WERI-Rb-1 (cell line): ENCODE results near the gene DCDC2C.

ENCODE experiments used
- DNase-seq: peaks from one replicate; pipeline ENCODE4 v3.0.0-alpha.2; 2020
- H3K27ac ChIP-seq: fragments of 250-450 bp; sonication (Bioruptor Pico); 2 replicates; pipeline ENCODE4 v1.5.1; 2020; ENCODE audit warnings: mild to moderate bottlenecking, moderate library complexity
- H3K27me3 ChIP-seq: fragments of 250-450 bp; sonication (Bioruptor Pico); 2 replicates; pipeline ENCODE4 v1.5.1; 2021; ENCODE audit warnings: mild to moderate bottlenecking, low read depth, moderate library complexity; ENCODE audit not compliant: insufficient read depth, severe bottlenecking
- H3K36me3 ChIP-seq: fragments of 250-450 bp; sonication (Bioruptor Pico); 2 replicates; pipeline ENCODE4 v1.5.1; 2020; ENCODE audit warnings: mild to moderate bottlenecking, moderate library complexity
- H3K4me3 ChIP-seq: 2 replicates; pipeline ENCODE4 v1.5.1; 2011; ENCODE audit warnings: low read depth, mild to moderate bottlenecking, control low read depth, low read length
- H3K9me3 ChIP-seq: fragments of 250-450 bp; sonication (Bioruptor Pico); 2 replicates; pipeline ENCODE4 v1.5.1; 2021; ENCODE audit warnings: mild to moderate bottlenecking, moderate library complexity; ENCODE audit not compliant: severe bottlenecking
- TF ChIP-seq, protein P1 (sequence below): IDR thresholded peaks from 2 replicates; pipeline ENCODE4 v1.5.1; 2011; ENCODE audit warnings: low read depth, mild to moderate bottlenecking, control low read depth, inconsistent platforms, low read length

The DCDC2C gene

DNA sequence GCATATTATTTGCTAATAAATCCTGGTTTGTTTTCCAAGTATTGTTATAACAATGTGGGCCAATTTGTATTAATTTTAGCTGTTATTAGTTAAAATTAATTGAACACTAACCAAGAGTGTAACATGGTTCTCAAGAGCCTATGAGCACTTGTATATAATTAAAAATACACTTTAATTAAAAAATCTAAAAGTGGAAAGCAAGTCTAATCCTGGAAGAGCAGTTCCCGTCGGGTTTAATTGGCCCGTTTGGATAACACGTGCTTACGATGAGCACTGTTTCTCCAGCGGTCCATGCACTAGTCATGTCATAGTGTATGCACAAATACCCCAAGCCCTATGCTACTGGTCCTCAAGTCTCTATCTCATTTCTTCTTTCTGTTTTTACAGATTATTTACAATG, 49.0 kb downstream of the DCDC2C start:
- Histone ChIP-seq H3K27me3 (no peaks in the 10 kb centered on the region), H3K36me3 (no peaks in the 10 kb centered on the region), H3K9me3 (no peaks in the 10 kb centered on the region), H3K4me3 (no peak overlapping the region), H3K27ac (no peak overlapping the region)
- DNase-seq: no peak
- TF ChIP-seq, protein P1, sequence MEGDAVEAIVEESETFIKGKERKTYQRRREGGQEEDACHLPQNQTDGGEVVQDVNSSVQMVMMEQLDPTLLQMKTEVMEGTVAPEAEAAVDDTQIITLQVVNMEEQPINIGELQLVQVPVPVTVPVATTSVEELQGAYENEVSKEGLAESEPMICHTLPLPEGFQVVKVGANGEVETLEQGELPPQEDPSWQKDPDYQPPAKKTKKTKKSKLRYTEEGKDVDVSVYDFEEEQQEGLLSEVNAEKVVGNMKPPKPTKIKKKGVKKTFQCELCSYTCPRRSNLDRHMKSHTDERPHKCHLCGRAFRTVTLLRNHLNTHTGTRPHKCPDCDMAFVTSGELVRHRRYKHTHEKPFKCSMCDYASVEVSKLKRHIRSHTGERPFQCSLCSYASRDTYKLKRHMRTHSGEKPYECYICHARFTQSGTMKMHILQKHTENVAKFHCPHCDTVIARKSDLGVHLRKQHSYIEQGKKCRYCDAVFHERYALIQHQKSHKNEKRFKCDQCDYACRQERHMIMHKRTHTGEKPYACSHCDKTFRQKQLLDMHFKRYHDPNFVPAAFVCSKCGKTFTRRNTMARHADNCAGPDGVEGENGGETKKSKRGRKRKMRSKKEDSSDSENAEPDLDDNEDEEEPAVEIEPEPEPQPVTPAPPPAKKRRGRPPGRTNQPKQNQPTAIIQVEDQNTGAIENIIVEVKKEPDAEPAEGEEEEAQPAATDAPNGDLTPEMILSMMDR: no peak

DNA sequence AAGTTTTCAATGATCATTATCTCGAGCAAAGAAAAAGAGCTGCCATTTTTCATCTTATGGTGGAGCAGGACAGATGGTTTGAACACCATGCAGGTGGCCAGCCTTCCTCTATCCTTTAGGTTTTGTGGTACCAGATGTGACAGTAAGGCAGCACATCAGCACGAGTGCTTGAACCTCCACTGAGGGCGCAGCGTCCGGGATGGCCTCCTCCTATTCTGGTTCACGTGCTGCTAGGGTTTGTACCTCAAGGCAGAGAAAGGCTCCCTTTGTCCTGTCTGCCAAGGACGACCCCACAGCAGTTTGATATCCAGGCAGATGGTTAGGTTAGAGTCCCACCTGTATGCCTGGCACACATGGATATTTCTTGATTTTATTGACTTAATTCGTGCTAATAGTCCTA, 50.2 kb downstream of the DCDC2C start:
- Histone ChIP-seq H3K27ac (no peak overlapping the region), H3K27me3 (no peaks in the 10 kb centered on the region), H3K4me3 (no peak overlapping the region), H3K36me3 (no peaks in the 10 kb centered on the region), H3K9me3 (no peaks in the 10 kb centered on the region)
- TF ChIP-seq, protein P1: no peak
- DNase-seq: no peak

DNA sequence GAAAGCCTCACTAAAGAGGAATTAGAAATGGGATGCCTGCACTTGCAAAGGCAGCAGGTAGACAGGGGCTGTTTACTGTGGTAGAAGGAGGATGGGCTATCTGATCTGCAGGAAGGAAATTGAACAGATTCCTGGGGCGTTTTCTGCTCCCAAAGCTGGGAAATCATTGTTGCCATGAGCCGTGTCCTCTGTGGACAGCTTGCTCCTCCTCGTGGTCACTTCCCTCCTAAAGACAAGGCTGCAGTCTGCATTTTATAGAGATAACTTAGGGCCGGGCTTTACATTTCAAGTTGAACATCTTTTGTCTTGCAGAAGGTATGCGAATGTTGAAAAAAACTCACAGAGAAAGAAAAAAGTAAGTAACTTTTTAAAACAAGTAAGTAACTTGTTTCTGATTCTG, 50.9 kb downstream of the DCDC2C start:
- TF ChIP-seq, protein P1: no peak
- H3K36me3 ChIP-seq: no peaks in the 10 kb centered on the region
- no peaks in the 10 kb centered on the region for H3K27me3 ChIP-seq
- no peak overlapping the region for H3K4me3 ChIP-seq
- H3K9me3 ChIP-seq: no peaks in the 10 kb centered on the region
- H3K27ac ChIP-seq: no peak overlapping the region
- DNase-seq: no peak

DNA sequence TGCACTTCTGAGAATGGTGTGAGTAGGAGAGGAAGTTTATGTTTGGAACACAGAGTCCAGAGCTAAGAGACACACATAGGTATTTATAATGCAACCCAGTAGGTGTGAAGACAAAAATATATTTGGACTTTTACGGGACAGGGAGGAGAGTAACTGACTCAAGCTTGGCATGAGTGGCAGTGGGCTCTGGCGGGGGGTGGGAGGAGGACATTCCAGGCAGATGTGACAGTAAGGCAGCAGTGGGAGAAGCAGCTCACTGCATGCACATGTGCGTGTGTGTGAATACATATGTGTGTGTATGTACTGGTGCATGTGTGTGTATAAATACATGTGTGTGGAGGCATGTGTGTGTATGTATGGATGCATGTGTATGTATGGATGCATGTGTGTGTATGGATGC, 51.4 kb downstream of the DCDC2C start:
- Histone ChIP-seq H3K36me3 (no peaks in the 10 kb centered on the region), H3K27me3 (no peaks in the 10 kb centered on the region), H3K27ac (no peak overlapping the region), H3K4me3 (no peak overlapping the region), H3K9me3 (no peaks in the 10 kb centered on the region)
- no peak for DNase-seq
- TF ChIP-seq, protein P1: no peak

DNA sequence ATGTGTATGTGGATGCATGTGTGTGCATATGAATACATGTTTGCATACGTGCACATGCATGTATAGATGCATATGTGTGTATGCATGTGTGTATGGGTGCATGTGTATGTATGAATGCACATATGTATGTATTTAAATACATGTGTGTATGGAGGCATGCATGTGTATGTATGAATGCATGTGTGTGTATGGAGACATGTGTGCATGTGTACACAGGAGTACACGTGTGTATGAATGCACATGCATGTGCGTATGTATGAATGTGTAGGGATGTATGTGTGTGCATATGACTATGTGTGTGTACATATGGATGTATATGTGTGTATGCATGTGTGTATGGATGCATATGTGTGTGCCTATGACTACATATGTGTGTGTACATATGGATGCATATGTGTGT, 51.9 kb downstream of the DCDC2C start:
- no peaks in the 10 kb centered on the region for H3K27me3 ChIP-seq
- TF ChIP-seq, protein P1: no peak

DNA sequence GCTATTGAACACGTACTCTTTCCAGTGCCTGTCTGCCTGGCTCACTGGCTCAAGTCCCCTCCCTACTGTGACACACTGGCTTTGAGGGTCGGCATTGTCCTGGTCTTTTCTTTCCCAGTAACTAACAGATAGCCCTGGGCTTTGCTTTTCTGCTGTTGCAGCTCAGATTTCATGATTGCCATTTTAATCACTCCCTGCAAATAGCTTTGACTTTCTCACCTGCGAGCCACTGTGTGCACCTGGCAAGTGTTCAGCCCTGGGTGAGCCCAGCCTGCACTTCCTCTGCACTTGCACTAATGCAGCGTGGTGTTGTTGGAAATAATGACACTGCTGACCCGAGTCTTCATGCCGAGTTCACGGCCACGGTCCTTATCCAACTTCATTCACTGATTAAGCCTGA, 52.9 kb downstream of the DCDC2C start:
- no peak overlapping the region for H3K4me3 ChIP-seq
- TF ChIP-seq, protein P1: no peak
- H3K27ac ChIP-seq: no peak overlapping the region
- no peak for DNase-seq
- no peaks in the 10 kb centered on the region for H3K27me3 ChIP-seq
- no peaks in the 10 kb centered on the region for H3K36me3 ChIP-seq
- H3K9me3 ChIP-seq: no peaks in the 10 kb centered on the region

More for the DNA sequence above, 51.9 kb downstream of the DCDC2C start:
- no peak for DNase-seq
- no peaks in the 10 kb centered on the region for H3K9me3 ChIP-seq
- no peak overlapping the region for H3K27ac ChIP-seq
- no peak overlapping the region for H3K4me3 ChIP-seq
- no peaks in the 10 kb centered on the region for H3K36me3 ChIP-seq
